ENCODE results near the gene SIRT3. TPM values are rescaled to one million over a fixed set of nuclear protein-coding genes. Genes with fewer than 3 reads are reported as not detected.

Gene SIRT3
- total RNA-seq, 4 donors from 2014 or later, result 12.7 to 24.1 (median 17.3) TPM

DNA sequence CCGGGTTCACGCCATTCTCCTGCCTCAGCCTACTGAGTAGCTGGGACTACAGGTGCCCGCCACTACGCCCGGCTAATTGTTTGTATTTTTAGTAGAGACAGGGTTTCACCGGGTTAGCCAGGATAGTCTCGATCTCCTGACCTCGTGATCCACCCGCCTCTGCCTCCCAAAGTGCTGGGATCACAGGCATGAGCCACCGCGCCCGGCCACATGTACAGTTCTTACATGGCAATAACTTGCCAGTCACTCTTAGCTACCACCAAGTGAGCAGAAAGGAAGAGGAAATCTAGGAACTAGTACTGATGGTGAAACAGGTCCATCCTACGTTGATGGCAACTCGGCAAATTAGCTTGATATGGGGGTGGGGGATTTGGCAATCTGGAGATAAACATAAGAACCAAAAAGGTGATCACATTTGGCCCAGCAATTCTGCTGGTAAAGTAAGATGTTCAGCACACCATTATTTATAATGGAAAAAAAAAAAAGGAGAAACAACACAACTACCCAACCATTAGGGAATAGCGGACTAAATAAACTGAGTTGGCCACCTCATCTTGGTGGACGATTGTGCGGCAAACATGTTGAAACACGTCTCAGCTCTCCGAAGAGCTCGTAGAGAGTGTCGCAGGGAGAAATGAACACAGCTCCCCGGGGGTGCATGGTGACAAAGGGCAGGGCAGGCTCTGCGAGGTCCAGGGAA lies 47.4 kb upstream of the SIRT3 start:
- 63 to 70% methylated on average over 6 to 11 of the region's 23 CpGs for WGBS, 2 donors (ENCODE audit: low coverage in 1 of 2)
- Histone ChIP-seq H3K4me3 (no peak overlapping the region), H3K27ac (no peak overlapping the region), H3K4me1 (peaks cover 0 to 41% (median 20%) of the 10 kb centered on the region in 3 donors), H3K36me3 (no peaks in the 10 kb centered on the region), H3K27me3 (peaks cover 90% of the 10 kb centered on the region), H3K9me3 (no peaks in the 10 kb centered on the region)
- TF ChIP-seq, protein P1, sequence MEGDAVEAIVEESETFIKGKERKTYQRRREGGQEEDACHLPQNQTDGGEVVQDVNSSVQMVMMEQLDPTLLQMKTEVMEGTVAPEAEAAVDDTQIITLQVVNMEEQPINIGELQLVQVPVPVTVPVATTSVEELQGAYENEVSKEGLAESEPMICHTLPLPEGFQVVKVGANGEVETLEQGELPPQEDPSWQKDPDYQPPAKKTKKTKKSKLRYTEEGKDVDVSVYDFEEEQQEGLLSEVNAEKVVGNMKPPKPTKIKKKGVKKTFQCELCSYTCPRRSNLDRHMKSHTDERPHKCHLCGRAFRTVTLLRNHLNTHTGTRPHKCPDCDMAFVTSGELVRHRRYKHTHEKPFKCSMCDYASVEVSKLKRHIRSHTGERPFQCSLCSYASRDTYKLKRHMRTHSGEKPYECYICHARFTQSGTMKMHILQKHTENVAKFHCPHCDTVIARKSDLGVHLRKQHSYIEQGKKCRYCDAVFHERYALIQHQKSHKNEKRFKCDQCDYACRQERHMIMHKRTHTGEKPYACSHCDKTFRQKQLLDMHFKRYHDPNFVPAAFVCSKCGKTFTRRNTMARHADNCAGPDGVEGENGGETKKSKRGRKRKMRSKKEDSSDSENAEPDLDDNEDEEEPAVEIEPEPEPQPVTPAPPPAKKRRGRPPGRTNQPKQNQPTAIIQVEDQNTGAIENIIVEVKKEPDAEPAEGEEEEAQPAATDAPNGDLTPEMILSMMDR (IDR thresholded peaks at IDR 0.05), result no peak
- TF ChIP-seq EP300 (IDR thresholded peaks at IDR 0.05), result no peak
- no peak for TF ChIP-seq POLR2A (IDR thresholded peaks at IDR 0.05)
- TF ChIP-seq POLR2AphosphoS5 (IDR thresholded peaks at IDR 0.05), result no peak
- ATAC-seq, result no peak

- peaks cover 0 to 34% (median 17%) of the 10 kb centered on the region in 3 donors for H3K4me1 ChIP-seq
- no peak overlapping the region for H3K4me3 ChIP-seq
- no peaks in the 10 kb centered on the region for H3K9me3 ChIP-seq
- H3K36me3 ChIP-seq, result no peaks in the 10 kb centered on the region
- peaks cover 95% of the 10 kb centered on the region for H3K27me3 ChIP-seq
- H3K27ac ChIP-seq, result no peak overlapping the region
- TF ChIP-seq POLR2AphosphoS5 (IDR thresholded peaks at IDR 0.05), result no peak
- TF ChIP-seq, protein P1 (IDR thresholded peaks at IDR 0.05), result no peak
- no peak for TF ChIP-seq EP300 (IDR thresholded peaks at IDR 0.05)
- no peak for TF ChIP-seq POLR2A (IDR thresholded peaks at IDR 0.05)
- ATAC-seq, result no peak
- 55 to 68% methylated on average over 5 to 6 of the region's 13 CpGs for WGBS, 2 donors (ENCODE audit: low coverage in 1 of 2)
Observed at GRCh38 chr11:282630-283360, 46.7 kb upstream of the SIRT3 start.

DNA sequence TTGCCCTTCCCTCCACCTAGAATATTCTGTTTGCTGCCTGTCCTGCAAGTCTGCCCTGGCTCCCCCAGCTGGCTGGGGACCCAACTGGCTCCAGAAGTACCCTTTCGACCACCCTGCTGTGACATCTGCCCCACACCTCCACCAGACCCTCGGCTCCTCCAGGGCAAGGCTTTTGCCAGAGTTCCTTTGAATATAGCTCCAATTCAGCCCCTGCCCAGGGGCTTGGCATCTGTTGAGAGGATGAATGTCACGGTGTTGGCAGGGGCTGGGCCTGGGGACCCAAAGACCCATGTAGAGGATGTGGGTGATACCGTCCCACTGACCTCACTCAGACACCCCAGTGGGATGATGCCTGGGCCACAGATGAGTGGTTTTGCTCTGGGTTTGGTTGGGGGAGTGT lies 46.0 kb upstream of the SIRT3 start:
- H3K27ac ChIP-seq, result no peak overlapping the region
- ATAC-seq, result no peak
- H3K9me3 ChIP-seq, result no peaks in the 10 kb centered on the region
- H3K27me3 ChIP-seq, result peaks cover 97% of the 10 kb centered on the region
- H3K4me1 ChIP-seq, result peaks cover 0 to 32% (median 17%) of the 10 kb centered on the region in 3 donors
- H3K4me3 ChIP-seq, result no peak overlapping the region
- no peaks in the 10 kb centered on the region for H3K36me3 ChIP-seq
- WGBS, 2 donors (ENCODE audit: low coverage in 1 of 2), result 80% methylated on average over 1 of the region's 4 CpGs; no CpG with 5 or more reads in 1 of the 2 donors
- TF ChIP-seq POLR2A (IDR thresholded peaks at IDR 0.05) (no peak), EP300 (IDR thresholded peaks at IDR 0.05) (no peak), POLR2AphosphoS5 (IDR thresholded peaks at IDR 0.05) (no peak)
- TF ChIP-seq, protein P1 (IDR thresholded peaks at IDR 0.05), result no peak

- no peak for ATAC-seq
- WGBS, 2 donors (ENCODE audit: low coverage in 1 of 2), result 33 to 35% methylated on average over 14 to 15 of the region's 26 CpGs
- H3K4me3 ChIP-seq, result peak overlapping the region in 1 of 2 donors; percentile 36
Observed at GRCh38 chr11:281486-282161, 45.5 kb upstream of the SIRT3 start.

More at GRCh38 chr11:281486-282161, 45.5 kb upstream of the SIRT3 start:
- peaks cover 0 to 32% (median 17%) of the 10 kb centered on the region in 3 donors for H3K4me1 ChIP-seq
- H3K27ac ChIP-seq, result no peak overlapping the region
- H3K36me3 ChIP-seq, result no peaks in the 10 kb centered on the region
- TF ChIP-seq, protein P1 (IDR thresholded peaks at IDR 0.05), result no peak
- TF ChIP-seq EP300 (IDR thresholded peaks at IDR 0.05) (no peak), POLR2A (IDR thresholded peaks at IDR 0.05) (no peak), POLR2AphosphoS5 (IDR thresholded peaks at IDR 0.05) (no peak)
- peaks cover 93% of the 10 kb centered on the region for H3K27me3 ChIP-seq
- H3K9me3 ChIP-seq, result no peaks in the 10 kb centered on the region
